HG02642 (cell line): ENCODE data around the gene C10orf105.

Source experiments
- ATAC-seq: cut with Tn5 transposase; IDR thresholded peaks from one replicate; pipeline ENCODE4 v1.9.1; 2021; ENCODE audit warnings: mild to moderate bottlenecking; ENCODE audit not compliant: unreplicated experiment, poor library complexity

The C10orf105 gene

GRCh38 chr10:71719464-71720201, at the start of gene C10orf105:
Gene C10orf105, minus strand, starts transcription at chr10:71719778. Its CDS starts 3,441 bp downstream, at chr10:71716337.
- no peak for ATAC-seq

GRCh38 chr10:71767420-71768035, 48.0 kb upstream of the C10orf105 start:
- ATAC-seq: no peak

GRCh38 chr10:71766717-71767419, 47.3 kb upstream of the C10orf105 start:
- ATAC-seq: no peak

- ATAC-seq: no peak
These were observed 46.5 kb upstream of the C10orf105 start for GRCh38 chr10:71765906-71766716.

- ATAC-seq: no peak
These were observed 45.8 kb upstream of the C10orf105 start for GRCh38 chr10:71765176-71765904.

- no peak for ATAC-seq
These were observed 44.0 kb upstream of the C10orf105 start for GRCh38 chr10:71763352-71764127.

GRCh38 chr10:71762324-71762723, 42.7 kb upstream of the C10orf105 start:
- ATAC-seq: no peak

GRCh38 chr10:71761541-71762113, 42.0 kb upstream of the C10orf105 start:
- no peak for ATAC-seq

- ATAC-seq: no peak
These were observed 41.5 kb upstream of the C10orf105 start for GRCh38 chr10:71761105-71761511.

GRCh38 chr10:71757399-71757922, 37.9 kb upstream of the C10orf105 start:
- ATAC-seq: no peak

- no peak for ATAC-seq
These were observed 37.0 kb upstream of the C10orf105 start for GRCh38 chr10:71756311-71757191.

- ATAC-seq: no peak
These were observed 35.8 kb upstream of the C10orf105 start for GRCh38 chr10:71755179-71755879.

GRCh38 chr10:71754562-71754961, 35.0 kb upstream of the C10orf105 start:
- ATAC-seq: no peak

- ATAC-seq: no peak
These were observed 34.5 kb upstream of the C10orf105 start for GRCh38 chr10:71753960-71754505.

GRCh38 chr10:71753091-71753959, 33.7 kb upstream of the C10orf105 start:
- no peak for ATAC-seq
